ENCODE results near the gene EFCAB6. TPM values are rescaled to one million over a fixed set of nuclear protein-coding genes. Genes with fewer than 3 reads are reported as not detected.

EFCAB6 gene
- total RNA-seq, 1 experiment from 2014 or later: 3.1 TPM

GRCh38 chr22:43529934-43530333 lies 282.2 kb downstream of the EFCAB6 start:
- no peak for DNase-seq (ENCODE audit: low read depth)

- DNase-seq (ENCODE audit: low read depth): no peak
Observed at GRCh38 chr22:43529461-43529860, 282.6 kb downstream of the EFCAB6 start.

GRCh38 chr22:43528601-43529360 lies 283.3 kb downstream of the EFCAB6 start:
- no peak for DNase-seq (ENCODE audit: low read depth)

DNA sequence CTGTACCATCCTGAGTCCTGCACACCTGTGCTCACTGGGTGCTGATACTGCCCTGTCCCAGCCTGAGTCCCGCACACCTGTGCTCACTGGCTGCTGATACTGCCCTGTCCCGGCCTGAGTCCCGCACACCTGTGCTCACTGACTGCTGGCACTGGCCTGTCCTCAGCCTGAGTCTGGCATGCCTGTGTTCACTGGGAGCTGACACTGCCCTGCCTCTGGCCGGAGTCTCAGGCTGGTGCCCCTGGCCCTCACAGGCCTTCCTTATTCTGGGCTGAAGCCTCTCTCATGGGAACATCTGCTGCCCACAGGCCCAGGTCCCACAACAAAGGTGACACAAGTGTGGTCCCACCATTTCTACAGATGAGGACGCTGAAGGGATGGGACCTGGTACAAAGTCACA lies 285.2 kb downstream of the EFCAB6 start:
- DNase-seq (ENCODE audit: low read depth): no peak

GRCh38 chr22:43526117-43526655 lies 285.9 kb downstream of the EFCAB6 start:
- DNase-seq (ENCODE audit: low read depth): no peak

- peak; percentile 29 for DNase-seq (ENCODE audit: low read depth)
Observed at GRCh38 chr22:43521716-43522115, 290.4 kb downstream of the EFCAB6 start.

DNA sequence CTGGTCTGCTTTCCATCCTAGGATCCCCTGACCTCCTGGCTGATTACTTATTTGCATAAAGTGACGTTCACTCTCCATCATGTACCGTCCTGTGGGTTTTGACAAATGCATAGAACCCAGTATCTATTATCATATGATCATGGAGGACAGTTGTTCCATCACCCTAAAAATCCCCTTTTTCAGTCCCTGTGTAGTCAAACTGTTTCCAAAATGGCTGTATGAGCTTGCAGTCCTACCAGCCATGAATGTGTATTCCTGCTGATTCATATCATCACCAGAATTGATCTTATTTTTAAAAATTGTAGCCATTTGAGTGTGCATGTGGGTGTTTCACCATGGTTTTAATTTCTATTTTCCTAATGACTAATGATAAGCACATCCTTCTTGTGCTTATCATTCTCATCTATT lies 291.5 kb downstream of the EFCAB6 start:
- no peak for DNase-seq (ENCODE audit: low read depth)

DNA sequence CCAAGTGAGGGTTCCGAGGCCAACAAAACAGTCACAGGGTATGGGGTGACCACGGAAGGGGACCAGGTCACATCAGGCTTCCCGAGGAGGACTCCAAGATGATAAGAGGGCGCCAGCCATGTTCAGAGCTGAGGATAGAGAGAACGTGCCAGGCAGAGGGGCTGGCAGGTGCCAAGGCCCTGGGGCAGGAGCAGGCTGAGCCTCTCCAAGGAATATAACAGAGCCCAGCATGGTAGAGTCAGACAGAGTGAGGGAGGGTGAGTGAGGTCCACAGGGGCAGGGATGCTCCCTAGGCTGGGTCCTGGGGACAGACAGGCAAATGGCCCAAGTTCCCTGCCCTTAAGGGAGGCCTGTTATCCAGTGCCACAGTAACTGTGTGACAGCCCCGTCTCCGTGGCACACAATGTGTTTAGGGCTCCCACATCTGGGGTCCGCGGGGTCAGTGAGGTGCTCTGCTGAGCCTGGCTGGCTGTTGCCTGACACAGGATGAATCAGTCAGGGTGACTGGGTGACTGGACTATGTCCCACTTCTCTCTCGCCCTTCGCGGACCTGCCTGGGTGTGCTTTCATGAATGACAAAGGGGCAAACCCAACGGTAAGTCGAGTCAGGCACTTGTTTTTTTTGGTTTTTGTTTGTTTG lies 295.0 kb downstream of the EFCAB6 start:
- DNase-seq (ENCODE audit: low read depth): no peak

DNA sequence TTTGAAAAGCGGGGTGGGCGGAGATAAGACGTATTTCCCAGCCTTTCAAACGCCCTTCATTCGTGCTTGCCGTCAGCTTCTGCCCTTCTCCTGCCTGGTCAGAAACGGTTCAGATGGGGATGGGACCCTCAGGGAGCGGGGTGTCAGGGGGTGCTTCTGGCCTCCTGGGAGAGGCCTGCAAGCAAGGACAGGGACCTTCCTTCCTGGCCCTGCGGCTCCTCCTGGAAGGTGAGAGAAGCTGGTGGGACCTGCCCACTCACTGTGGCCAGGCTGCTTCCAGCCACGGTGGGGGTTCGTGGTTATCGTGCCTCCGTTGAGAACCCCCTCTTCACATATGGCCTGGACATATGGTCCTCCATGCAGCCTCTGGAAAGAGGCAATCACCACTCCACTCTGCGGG lies 295.7 kb downstream of the EFCAB6 start:
- DNase-seq (ENCODE audit: low read depth): no peak

GRCh38 chr22:43515902-43516301 lies 296.2 kb downstream of the EFCAB6 start:
- DNase-seq (ENCODE audit: low read depth): no peak

DNA sequence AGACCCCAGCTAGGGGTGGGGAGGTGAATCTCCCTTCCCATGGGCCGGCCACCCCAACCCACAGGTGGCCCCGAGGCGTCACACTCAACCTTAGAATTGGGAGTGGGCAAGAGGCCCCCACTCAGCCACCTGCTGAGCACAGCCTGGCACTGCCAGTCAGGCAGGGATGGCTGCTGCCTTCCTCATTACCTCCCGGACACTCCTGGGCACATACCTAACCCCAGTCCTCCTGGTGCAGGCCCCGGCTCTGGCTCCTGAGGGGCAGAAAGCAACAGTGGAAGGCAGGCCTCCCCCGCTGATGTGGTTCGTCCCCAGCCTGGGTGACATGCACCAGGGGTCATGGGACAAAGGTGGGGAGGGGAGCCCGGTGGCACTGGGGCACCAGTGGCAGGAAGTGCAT lies 296.7 kb downstream of the EFCAB6 start:
- DNase-seq (ENCODE audit: low read depth): no peak

DNA sequence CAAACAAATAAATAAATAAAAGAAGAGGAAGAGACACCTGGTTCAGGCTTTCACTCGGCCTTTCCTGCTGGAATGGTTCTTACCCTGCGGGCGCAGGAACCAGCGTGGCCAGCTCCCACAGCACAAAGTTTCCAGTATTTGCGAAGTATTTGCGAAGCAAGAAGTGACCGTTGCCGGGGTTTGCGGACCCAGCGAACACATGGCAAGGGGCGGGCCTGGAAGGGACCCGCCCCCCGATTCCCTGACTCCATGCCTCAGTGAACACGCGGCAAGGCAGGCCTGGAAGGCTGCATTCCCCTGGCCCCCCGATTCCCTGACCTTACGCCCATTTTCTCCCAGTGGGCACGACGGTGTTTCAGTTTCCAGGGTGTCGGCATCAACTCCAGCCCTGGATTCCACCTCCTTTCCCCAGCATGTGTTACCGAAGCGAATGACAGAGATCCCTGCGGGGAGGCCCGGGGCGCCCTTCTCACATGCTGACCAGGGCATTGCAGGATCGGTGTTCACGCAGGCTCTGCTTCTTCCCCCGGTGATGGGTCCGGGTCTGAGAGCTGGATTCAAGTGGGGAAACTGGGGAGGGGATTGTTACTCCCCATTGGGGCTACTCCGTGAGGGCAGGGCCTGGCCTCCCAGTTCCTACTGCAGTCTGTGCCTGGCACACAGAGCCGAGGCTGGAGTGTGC lies 297.5 kb downstream of the EFCAB6 start:
- DNase-seq (ENCODE audit: low read depth): no peak

GRCh38 chr22:43512279-43512678 lies 299.8 kb downstream of the EFCAB6 start:
- no peak for DNase-seq (ENCODE audit: low read depth)

DNA sequence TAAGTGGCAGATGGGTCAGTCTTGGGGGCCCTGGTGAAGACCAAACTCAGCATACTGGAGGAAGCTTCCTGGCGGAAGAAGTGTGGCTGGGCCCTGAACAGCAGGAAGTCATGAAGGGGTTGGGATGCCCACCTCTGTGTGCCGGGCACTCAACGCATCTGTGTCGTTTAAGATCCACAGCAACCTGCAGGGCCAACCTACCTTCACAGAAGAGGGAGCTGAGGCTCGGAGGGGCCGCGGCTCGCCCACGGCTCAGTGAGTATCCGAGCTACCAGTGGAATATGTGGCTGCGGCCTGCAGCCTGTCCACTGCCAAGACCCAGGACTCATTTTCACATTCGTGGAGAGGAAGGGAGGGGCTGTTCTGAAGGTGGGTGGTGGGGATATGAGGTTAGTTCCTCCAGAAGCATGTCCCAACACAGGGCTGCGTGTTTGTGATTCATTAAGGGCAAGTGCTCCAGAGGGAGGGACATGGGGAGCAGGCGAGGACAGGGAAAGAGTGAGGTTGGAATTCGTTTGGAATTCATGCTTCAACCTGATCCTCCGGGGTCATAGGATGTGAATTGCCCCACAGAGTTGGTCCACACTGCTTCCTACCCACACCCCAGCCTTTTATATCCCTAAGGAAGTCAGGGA lies 300.7 kb downstream of the EFCAB6 start:
- no peak for DNase-seq (ENCODE audit: low read depth)

DNA sequence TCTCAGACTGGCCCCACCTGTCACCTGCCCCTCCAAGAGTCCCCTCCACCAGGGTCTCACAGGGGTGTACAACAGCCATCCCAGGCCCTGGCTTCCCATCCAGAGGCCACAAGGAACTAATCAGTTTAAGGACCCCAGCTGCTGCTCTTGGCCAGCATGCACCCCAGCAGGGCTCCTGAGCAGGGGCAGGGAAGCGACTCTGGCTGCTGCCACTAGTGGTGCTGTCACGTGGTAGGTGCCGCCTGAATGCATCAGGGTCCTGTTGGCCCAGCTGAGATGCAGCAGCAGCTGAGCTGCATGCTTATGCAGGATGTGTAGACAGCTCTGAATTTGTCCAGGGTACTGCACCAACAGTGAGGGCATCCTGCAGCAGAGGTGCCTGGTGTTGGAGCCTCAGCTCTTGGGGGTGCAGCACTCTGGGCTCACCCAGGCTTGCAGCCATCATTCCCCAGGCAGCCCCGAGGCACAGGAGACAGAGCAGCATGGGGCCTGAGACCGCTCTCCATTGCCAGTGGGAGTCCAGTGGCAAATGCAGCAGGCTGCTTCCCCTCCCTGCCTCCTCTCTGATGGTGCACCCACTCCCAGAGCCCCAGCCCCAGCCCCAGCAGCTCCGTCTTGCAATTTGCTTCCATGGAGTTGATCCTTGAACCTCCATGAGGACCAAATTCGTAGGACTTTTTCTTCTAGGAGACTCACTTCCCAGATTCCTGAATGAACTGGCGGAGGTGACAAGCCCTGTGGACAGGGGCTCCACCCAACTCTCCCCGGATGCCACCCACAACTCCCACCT lies 301.6 kb downstream of the EFCAB6 start:
- no peak for DNase-seq (ENCODE audit: low read depth)

- DNase-seq (ENCODE audit: low read depth): no peak
Observed at GRCh38 chr22:43509337-43509736, 302.8 kb downstream of the EFCAB6 start.

GRCh38 chr22:43508489-43508888 lies 303.6 kb downstream of the EFCAB6 start:
- no peak for DNase-seq (ENCODE audit: low read depth)

GRCh38 chr22:43507235-43507634 lies 304.9 kb downstream of the EFCAB6 start:
- DNase-seq (ENCODE audit: low read depth): no peak

DNA sequence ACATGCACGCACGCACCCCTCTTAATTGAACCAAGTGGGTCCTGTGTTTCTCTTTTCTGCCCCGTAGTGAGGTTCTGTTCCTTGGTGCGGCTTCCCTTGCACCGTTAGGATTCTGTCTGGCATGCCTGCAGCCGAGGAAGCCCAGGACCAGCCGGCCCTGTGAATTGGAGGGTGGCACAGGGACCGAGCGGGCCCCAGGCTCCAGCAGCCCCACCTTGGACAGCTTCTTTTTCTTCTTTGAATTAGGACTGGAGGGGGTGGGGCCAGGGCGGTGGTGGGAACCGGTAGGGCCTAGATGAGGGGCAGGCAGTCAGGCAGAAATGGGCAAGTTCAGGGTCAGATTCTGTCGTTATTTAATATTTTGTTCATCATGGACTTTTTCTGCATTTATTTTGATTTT lies 305.6 kb downstream of the EFCAB6 start:
- DNase-seq (ENCODE audit: low read depth): no peak

GRCh38 chr22:43505896-43506295 lies 306.2 kb downstream of the EFCAB6 start:
- DNase-seq (ENCODE audit: low read depth): no peak

GRCh38 chr22:43505423-43505822 lies 306.7 kb downstream of the EFCAB6 start:
- no peak for DNase-seq (ENCODE audit: low read depth)
